Fibroblast of mammary gland (primary cell): ENCODE data around the gene DKK3.

ENCODE experiments used
- DNase-seq: peaks from one replicate; pipeline ENCODE4 v3.0.0-alpha.2; 2010; ENCODE audit warnings: low read depth
- H3K4me3 ChIP-seq: 2 replicates; pipeline ENCODE4 v1.5.1; 2011; ENCODE audit warnings: low read depth, mild to moderate bottlenecking, low read length, moderate library complexity; ENCODE audit not compliant: control insufficient read depth
- CTCF ChIP-seq: conservative IDR thresholded peaks from 2 replicates; pipeline ENCODE4 v1.5.1; 2011; ENCODE audit warnings: low read depth, low read length, inconsistent platforms; ENCODE audit not compliant: control insufficient read depth, insufficient read depth

Gene DKK3

GRCh38 chr11:12013781-12014180, 5.4 kb upstream of the DKK3 start:
- no peak for TF ChIP-seq CTCF
- DNase-seq = no peak
- H3K4me3 ChIP-seq = no peak overlapping the region

- peak overlapping the region; percentile 27 for H3K4me3 ChIP-seq
- TF ChIP-seq CTCF = no peak
- no peak for DNase-seq
Measured at GRCh38 chr11:12009617-12010321, 1.3 kb upstream of the DKK3 start.

- H3K4me3 ChIP-seq = peak overlapping the region; percentile 77
- TF ChIP-seq CTCF = no peak
- DNase-seq = no peak
Measured at GRCh38 chr11:12008790-12009616, 577 bp upstream of the DKK3 start.

DNA sequence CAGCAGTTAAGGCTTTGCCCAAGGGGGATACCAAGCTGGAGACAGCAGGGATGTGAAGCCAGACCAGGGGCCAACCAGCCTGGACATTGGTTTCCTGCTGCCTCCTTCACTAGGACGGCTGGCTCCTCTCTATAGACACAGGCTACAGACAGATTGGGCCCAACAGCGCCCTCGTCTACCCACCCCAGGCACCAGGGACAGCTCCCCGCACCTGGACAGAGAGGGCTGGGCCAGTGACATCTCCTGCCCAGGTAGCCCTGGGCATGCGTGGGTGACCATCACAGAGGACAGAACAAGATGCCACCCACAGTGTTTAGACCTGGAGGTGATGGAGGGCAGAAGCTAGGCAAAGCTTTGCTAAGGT, 1.2 kb downstream of the DKK3 start:
- H3K4me3 ChIP-seq = no peak overlapping the region
- no peak for TF ChIP-seq CTCF
- no peak for DNase-seq

GRCh38 chr11:12006552-12007229, 1.7 kb downstream of the DKK3 start:
- DNase-seq = no peak
- no peak for TF ChIP-seq CTCF
- no peak overlapping the region for H3K4me3 ChIP-seq

- TF ChIP-seq CTCF = no peak
- H3K4me3 ChIP-seq = no peak overlapping the region
- peak; percentile 79 for DNase-seq
Measured at GRCh38 chr11:12005476-12005875, 3.0 kb downstream of the DKK3 start.
